Fibroblast of pulmonary artery (primary cell): Measurements from ENCODE around the gene CA10.

Experiments used
- DNase-seq: peaks from one replicate; pipeline ENCODE4 v3.0.0-alpha.2; 2010; ENCODE audit warnings: low read depth
- H3K4me3 ChIP-seq: replicated peaks from 2 replicates; pipeline ENCODE4 v1.5.1; 2011; ENCODE audit warnings: low read depth, mild to moderate bottlenecking, control low read depth, low read length, moderate library complexity
- CTCF ChIP-seq: IDR thresholded peaks from 2 replicates; pipeline ENCODE4 v1.5.1; 2011; ENCODE audit warnings: mild to moderate bottlenecking, control low read depth, low read length, inconsistent platforms; ENCODE audit errors: missing control alignments

The CA10 gene

DNA sequence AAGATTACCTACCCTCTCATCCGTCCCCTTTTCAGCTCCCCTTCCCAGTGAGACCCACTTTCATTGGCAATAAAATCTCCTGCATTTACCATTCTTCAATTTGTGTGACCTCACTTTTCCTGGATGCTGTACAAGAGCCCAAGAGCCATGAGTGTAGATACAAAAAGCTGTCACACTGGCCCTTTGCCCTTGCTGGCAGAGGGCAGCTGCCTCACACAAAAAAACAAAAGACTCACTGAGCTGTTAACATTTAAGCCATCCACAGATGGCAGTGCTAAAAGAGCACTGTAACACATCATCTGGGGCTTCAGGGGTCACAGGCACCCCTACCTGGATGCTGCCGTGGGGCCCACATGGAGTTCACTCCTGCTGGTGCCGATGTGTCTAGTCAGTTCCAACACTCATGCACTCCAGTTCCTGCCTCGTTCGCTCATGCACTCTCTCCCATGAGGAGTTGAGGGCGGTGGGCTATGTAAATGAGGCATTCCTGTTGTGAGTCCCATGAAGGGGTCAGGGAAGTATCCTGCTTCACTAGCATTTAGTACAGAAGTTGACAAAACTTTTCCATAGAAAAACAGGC lies 123.1 kb downstream of the CA10 start:
- no peak overlapping the region for H3K4me3 ChIP-seq
- no peak for TF ChIP-seq CTCF
- DNase-seq: no peak

DNA sequence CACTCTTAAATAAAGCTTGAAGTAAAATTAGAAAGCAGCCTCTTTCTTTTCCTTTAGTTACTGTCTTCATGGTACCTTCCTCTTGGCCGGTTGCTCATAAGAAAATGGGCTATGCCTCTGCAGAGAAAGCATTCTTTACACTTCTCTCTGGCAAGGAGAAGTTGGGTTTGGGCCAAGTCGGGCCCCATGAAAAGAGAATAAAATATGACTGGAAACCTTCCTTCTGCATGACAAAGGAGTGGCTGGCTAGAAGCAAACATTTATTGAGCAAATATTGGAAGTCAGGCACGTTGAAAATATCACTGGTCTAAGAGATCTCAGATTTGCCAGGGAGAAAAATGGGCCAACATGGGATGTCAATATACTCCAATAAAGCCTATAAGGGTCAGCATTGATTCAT lies 126.1 kb downstream of the CA10 start:
- TF ChIP-seq CTCF: no peak
- no peak overlapping the region for H3K4me3 ChIP-seq
- DNase-seq: no peak

DNA sequence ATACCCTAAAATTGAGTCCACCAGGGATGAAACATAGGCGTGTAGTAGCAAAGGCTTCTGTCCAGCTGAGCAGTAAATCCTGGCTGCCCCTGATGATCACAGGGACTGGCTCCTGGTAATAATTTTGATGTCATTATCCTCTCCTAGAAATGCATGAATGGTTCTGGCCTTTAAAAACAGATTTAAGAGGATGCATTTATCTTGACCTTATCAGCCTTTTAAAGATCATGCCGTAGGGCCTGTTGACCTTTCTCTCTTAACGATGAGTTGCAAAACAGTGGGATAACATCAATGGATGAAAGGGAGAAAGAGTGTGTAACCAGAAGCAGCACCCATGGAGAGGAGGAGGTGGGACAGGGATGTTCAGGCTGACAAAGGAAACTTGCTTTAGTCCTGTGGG lies 128.5 kb downstream of the CA10 start:
- no peak overlapping the region for H3K4me3 ChIP-seq
- DNase-seq: no peak
- TF ChIP-seq CTCF: no peak

- H3K4me3 ChIP-seq: no peak overlapping the region
- no peak for TF ChIP-seq CTCF
- peak; percentile 56 for DNase-seq
These were observed 130.8 kb downstream of the CA10 start for GRCh38 chr17:52027620-52028295.

- no peak for DNase-seq
- no peak overlapping the region for H3K4me3 ChIP-seq
- TF ChIP-seq CTCF: no peak
These were observed 131.4 kb downstream of the CA10 start for GRCh38 chr17:52027081-52027480.

GRCh38 chr17:52026075-52026474 lies 132.4 kb downstream of the CA10 start:
- TF ChIP-seq CTCF: no peak
- DNase-seq: no peak

GRCh38 chr17:52025236-52025635 lies 133.3 kb downstream of the CA10 start:
- no peak for DNase-seq
- no peak overlapping the region for H3K4me3 ChIP-seq
- TF ChIP-seq CTCF: no peak

More at GRCh38 chr17:52026075-52026474, 132.4 kb downstream of the CA10 start:
- no peak overlapping the region for H3K4me3 ChIP-seq
